Embryonic facial prominence (tissue), 1 donor: Measurements from ENCODE around the gene FHIT.

Experiments
- DNase-seq: peaks from one replicate; pipeline ENCODE4 v3.0.0-alpha.2; 2016; ENCODE audit errors: extremely low spot score

Gene FHIT

DNA sequence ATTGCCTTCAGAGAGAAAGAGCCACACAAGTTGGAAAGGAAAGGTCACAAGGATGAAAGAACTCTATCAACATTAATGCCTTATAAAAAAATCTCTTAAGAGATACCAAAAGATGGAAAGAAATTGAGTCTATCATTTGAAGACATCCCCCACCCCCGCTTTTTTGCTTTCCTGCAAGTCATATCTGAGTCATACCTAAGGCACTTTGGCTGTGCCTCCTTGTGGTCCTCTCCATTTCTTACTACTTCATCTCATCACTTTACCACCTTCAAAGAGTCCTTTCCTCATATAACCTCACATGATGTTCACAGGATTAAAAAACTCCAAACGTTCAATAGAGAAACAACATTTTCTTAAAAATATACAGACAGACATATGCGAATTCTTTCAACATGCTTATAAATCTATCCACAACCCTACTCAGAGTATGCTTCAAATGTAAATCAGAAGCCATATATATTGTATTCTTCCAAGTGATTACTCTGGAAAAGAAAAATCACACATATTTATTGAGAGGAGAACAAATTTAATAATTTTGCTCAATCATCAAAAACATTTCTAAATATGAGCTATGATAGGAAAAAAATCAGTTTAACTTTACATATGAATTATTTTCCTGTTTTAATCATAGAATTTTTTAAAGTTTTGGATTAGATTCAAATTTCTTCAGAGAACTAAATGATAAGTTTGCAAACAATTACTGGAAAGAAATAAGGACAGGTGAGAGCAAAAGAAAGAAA lies 1197.6 kb downstream of the FHIT start:
- no peak for DNase-seq

DNA sequence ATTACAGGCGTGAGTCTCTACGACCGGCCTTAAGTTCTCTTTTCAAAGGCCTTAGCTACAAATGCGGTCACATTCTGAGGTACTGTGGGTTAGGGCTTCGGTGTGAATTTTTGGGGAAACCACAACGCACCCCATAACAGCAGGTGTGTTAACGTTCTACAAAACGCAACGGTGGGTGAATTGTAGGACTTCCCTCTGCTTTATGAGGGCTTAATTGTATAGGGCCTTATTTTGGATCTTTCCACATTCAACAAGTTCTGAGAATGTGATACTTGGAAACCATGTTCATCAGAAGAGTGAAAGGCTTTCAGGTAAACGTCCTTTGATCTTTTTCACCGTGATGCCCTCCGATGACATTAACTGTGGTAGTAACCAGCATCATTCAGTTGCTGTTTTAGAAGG lies 1202.8 kb downstream of the FHIT start:
- no peak for DNase-seq

DNA sequence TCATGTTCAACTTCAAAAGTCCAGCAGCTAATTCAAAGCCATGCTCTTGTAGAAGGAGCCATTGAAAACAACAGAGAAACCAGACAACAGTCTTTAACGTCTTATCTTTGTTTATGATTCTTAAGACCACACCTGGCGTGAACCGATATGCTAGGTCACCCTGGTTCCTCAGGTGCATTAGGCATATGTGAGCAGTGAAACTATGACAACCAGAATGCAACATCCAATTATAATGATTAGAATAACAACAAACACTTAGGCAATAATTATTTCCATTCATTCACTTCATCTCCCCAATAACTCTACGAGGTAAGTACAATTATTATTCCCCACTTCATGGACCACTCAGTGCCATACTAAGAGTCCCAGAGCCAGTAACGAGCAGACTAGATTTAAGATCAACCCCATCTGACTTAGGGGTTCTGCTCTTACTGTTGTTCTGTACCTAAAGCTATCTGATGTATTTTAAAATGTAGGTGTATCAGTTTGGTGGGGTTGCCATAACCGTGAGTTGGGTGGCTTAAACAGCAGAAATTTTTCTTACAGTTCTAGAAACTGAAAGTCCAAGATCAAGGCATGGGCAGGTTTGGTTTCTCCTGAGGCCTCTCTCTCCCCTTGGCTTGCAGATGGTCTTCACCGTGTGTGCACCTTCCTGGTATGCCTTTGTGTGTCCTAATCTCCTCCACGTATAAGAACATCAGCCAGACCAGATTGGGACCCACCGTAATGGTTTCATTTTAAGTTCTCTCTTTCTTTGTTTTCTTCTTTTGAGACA lies 1203.6 kb downstream of the FHIT start:
- no peak for DNase-seq

DNA sequence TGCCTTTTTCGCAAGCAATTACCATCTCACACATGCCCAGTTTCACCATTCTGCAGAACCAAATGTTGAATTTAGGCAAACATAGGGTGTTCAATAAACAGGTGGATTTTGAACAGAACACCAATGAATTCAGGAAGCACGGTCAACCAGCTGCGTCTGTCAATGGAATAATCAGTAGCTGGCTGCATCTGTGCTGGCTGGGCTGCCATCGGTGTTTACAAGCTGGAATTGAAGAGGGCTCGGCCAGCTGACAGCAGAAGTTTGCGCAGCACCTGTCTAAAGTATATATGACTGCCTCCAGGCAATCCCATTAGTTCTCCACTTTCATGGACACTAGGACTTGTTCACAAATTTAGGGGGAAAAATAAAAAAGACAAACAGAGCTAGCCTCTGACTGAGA lies 1205.0 kb downstream of the FHIT start:
- no peak for DNase-seq

DNA sequence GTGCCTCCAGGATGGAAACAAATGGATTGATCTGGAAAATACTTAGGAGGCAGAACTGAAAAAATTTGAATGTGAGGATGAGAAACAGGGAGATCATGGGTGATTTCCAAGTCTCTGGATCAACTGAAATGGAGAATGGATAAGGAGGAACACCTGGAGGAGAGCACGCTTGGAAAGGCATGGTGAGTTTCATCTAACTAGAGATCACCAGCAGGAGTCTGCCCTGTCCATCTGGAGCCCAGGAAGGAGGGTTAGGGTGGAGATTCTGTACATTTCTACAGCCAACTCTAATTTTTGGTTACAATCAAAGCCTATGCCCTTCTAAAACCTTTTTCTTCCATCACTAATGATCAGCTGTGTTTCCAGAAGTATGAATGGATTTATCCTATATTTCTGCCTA lies 1205.6 kb downstream of the FHIT start:
- DNase-seq, result no peak

DNA sequence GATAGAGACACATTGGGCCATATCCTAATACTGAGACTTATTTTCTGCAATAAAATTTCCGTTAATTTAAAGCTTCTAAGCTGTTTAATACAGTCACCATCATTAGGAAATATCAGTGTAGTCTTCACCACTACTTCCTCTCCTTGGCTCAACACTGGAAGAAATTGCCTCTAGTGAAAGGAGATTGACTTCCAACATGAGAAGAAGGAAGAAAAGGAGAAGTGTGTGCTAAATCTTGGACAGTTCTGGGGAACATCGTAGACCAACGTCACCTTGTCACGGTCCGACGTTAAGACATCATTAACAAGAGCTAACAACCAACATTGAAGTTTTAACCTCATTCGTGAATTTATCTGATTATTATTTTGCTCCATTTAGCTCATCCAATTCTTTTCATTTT lies 1214.4 kb downstream of the FHIT start:
- DNase-seq, result no peak

DNA sequence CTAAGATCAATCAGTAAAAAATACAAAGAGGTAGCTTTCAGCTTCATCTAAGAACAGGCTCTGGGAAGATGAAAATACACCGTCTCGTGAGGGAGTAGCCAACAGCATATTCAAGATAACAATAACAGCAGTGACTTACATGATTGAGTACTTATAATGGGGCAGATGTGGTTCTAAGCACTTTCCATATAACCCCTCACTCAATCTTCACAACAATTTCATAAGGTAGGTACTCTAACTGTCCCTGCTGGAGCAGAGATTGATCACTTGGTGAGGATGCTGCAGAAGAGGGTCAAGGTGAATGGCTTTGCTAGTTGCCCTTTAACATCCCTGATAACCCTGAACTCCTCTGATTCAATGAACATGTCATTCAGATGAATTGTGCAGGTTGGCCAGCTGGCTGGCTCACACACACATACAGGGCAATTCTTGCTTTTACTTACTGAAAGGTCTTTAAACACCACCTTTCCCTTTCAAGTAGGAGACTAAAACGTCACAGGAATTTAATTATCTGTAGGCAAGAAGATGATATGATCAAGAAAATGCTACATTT lies 1217.3 kb downstream of the FHIT start:
- DNase-seq, result no peak

DNA sequence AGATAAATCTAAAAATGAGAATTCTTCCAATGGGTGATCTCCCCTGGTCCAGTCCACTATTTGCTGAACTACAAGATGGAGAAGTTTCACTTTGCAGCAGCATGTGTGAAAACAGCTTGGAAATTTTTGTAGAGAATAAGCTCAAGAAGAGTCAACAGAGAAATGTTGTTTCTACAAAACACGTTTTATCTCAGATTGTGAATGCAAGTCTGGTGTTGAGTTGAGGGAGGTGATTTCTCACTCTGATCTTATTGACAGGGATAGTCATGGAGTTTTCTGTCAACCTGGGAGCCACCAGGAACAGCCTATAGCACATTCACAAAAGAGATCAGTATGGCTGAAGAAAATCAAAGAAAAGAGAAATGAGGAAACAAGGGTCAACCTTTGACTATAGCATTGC lies 1220.3 kb downstream of the FHIT start:
- DNase-seq, result no peak

DNA sequence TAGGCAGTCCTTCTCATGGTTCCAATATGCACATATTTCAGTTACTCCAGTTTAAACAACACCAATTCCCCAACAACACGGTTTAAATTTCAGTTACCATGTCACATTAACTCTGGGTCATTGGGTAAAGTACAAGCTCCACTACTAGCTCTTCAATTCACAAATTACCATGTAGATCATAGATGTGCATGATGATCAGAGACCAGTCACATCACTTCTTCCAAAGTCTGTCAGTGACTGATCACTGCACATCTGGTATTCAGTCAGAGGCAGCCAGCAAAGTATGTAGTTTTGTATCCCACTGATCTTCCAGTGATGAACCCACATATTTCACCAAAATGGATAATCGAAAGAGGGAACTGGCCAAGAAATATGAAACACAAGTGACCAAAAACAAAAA lies 1223.0 kb downstream of the FHIT start:
- no peak for DNase-seq

DNA sequence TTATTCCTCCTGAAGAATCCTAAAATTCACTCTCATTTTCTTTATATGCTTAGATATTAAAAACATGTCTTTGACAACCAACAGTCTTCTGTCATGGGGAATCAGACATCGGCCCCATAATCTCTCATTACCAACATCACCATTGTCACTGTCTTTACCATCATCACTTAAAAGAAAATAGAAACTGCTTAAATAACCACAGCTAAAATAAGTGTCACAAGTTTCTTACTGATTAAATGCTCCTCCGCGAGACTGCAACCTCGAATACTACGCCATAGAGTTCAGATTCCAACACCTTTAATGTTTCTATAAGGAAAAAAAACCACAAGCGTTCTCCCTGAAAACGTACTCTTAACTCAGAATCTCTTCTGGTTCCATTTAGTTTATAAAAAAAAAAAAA lies 1223.9 kb downstream of the FHIT start:
- DNase-seq, result no peak

DNA sequence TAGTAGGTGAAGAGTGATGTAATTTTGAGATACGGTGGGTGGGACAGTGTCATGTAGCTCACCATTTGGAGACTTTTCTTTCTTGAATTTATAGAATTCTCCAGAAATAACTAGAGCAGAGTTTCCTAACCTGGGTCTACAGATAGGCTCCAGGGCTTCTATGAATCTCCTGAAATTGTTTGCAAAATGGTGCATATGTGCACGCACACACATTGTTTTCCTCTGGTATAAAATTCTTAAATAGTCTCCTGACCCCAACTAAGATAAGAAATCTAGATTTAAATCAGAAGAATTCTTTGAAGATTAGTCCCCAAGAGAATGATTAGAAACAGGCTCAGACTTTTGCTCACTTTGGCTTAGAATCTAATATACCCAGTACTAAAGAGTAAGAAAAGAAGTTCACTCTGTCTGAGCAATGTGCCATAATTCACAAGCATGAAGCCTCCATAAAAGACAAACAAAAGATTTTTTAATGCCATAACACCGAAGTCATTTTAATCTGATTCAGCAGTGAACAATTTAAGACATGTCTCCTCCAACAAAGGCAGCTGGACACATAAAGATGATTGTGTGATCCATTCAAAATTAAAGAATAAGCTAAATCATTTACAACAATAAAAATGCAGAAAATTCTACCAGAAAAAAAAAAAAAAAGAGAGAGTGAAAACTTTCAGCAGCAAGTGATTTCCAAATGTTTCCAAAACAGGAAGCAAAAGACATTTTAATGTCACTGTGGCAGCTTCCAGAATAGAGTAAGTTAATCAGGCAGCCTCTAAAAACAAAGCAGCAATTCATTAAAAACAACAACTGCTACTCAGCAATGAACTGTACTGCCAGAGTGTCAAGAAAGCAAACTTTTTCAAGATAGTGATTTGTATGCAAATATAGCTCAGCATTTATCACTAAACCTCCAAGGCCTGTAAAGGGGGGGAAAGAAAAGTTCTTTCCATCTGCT lies 1225.9 kb downstream of the FHIT start:
- DNase-seq, result no peak

DNA sequence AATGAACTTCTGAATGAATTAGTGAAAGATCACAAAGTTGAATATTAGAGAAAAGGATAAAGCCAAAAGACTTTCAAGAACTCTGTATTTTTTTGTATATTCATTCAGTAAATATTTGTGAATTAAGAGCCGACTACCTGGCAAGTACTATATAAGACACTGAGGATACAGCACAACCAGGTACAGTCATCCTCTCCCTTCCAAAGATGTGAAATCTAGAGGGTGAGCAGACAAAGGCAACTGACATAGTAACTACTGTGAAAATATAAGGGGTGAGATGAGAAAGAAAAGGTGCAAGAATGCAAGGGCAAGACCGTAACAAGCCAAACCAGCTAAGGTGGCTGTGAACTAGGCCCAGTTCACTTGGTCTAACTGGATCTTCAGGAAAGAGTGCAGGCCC lies 1226.9 kb downstream of the FHIT start:
- no peak for DNase-seq

DNA sequence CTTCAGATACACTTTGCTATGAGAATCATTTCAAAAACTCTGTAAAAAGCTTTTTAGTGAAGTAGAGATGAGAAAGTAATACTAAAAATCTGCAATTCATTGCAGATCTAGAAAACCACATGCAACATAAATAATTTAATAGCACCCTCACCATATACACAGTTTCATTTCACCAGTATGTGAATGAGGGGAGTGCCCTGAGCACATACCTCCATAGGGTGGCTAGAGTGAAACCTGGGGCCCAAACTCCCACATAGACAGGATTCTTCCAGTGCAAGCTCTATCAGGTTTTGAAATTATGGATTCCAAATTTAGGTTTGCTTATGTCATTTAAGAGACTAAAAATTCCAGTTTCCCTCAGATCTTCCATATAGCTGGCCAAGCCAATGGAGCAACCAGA lies 1228.1 kb downstream of the FHIT start:
- DNase-seq, result no peak

DNA sequence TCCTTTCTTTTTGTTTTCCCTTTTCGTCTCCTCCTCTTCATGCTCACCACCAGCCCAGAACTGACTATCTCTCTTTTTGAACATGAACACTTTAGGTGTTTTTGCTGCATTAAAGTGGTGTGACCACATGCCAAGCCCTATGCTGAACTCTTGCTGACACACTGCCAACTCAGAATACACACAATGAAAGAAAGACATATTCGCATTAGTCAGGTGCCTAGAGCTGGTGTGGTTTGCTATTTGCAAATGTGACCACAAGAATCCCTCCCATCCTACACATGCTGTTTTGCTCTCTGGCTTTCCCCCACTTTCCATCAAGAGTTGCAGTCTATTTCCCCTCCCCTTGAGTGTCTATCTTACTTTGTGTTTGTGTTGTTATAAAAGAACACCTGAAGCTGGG lies 1233.6 kb downstream of the FHIT start:
- DNase-seq, result no peak

DNA sequence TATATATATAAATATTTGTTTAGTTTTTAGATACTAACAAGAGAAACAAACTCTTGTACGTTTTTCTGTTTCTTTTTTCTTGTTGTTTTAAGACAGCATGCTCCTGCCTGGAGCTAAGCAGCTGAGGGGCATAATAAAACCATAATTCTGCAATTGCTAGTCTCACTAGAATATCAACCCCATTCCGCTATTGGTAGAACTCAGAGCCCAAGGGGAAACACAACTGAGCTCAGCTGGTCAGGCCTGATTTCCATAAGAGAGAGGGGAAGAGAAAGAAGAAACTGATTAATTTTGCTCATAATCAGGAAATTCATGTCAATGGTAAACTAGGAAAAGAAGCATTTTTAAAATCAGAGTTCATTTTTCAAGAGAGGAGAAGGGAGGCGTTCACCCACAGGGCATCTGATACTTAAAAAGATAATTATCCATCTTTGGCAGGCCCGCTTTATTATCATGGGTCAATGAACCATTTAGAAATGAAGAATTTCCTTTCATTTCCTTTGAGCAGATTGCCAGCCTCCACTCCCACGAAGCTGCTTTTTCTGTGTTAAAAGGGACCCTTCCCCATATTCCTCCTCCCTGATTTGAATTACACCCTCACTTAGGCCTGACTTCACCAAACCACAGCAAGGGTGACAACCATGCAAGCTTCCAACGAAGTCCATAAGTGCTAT lies 1236.1 kb downstream of the FHIT start:
- DNase-seq, result no peak

DNA sequence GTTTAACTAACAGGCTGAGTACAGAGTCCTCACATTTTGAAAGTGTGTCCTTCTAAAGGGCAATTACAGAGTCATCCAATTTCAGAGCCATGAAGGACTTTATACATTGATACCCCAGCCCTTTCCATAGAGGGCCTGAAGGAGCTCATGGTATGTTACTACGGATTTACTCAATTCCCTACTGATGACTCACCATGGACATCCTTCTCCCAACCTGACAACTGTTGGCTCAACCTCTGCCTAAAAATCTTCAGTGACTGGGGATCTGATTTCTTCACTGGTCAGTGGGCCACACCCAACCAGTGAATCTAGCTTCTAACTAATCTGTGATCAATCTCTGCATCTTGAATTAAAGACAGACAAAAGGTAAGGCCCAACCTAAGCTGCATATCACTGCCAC lies 1238.0 kb downstream of the FHIT start:
- no peak for DNase-seq

DNA sequence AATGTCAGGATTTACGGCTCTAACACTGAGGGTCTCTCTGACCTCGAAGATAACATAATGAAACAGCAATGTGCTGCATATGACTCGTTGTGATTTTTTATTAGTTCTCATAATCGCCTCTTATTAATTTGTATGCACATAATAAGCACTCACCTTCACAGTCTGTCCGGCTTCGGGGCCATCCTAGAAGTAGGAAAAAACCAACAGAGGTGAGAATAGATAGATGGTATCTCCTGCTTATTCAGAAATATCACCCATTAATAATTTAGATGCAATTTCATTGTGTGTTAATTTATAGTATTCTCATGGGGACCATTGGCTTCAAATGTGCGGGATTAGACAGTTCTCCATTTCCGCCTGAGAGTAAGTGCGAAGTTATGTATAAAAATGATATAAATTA lies 1240.0 kb downstream of the FHIT start:
- no peak for DNase-seq

DNA sequence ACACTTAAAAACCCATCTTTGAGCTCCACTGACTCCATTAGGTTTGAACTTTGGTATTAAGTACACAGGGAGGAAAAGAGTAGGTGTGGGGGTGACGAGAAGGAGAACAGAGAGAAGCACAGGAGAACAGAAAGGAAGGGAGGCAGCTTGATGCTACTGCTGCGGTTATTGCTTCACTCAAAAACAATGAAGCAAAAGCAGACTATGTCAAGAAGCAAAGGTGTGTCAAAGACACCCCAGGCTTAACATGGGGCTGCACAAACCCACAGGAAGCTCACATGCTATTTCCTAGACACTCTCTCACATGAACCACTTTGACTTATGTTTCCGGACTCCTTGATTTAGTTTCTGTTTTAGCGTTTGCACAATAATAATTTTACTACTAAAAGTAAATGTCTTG lies 1240.5 kb downstream of the FHIT start:
- DNase-seq, result no peak

DNA sequence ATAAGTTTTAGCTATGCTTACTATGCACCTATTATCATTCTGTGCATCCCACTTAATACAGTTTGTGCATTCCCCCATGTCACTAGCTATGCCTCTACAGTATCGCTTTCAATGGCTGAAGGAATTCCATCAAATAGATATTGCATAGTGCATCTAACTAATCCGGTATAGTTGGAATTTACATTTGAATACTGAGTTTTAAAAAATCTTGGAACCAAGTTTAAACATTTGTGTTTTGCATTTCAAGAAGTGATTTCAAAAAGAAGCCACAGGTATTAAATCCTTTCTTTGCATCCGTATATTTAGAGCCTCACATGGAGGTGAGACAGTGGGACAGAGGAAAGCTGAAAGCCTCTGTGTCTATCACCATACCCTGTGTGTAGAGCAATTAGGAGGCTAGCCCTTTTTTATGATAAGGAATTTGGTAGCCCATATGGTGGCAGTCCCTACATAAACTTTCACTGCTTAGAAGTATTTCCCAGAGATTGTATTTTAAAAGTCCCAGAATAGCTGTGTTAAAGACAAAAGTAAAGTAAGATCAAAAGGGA lies 1241.2 kb downstream of the FHIT start:
- no peak for DNase-seq

DNA sequence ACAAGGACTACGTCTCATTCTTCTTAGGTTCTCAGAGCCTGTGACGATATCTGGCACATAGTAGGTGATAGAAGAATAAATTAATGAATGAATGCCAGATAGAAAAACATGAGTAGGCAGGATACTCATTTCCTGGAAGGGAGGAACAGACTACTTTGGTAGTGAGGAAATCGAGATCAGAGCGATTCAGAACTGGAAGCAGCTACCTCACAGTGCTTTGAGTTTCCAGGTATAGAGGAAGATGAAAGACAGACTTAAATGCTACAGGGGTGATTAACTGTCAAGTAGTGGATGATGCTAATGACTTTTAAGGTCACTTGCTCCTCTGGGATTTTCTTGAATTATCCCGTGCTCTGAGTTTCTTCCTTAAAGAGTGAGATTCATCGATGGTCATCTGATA lies 1249.9 kb downstream of the FHIT start:
- no peak for DNase-seq
